Measurements from ENCODE around the gene GFRA1.

GRCh38 chr10:116311016-116311415, 38.0 kb upstream of the GFRA1 start:
- TF ChIP-seq CTCF (IDR thresholded peaks at IDR 0.05; ENCODE audit: low read depth, low read length) (no peak), POLR2A (IDR thresholded peaks at IDR 0.05; ENCODE audit: extremely low read depth, insufficient read length) (no peak), MYC (IDR thresholded peaks at IDR 0.05; ENCODE audit: low read depth, low read length) (no peak)
- TF ChIP-seq, protein P1, sequence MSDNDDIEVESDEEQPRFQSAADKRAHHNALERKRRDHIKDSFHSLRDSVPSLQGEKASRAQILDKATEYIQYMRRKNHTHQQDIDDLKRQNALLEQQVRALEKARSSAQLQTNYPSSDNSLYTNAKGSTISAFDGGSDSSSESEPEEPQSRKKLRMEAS (IDR thresholded peaks at IDR 0.05; ENCODE audit: low read depth, low read length): no peak

All from NB4 (cell line).